IPS-NIHi7 (cell line): ENCODE measurements around the gene ARHGAP26.

Source experiments
- DNase-seq: peaks from one replicate; pipeline ENCODE4 v3.0.0; 2012; ENCODE audit warnings: mixed read lengths; ENCODE audit errors: extremely low spot score

Gene ARHGAP26

DNA sequence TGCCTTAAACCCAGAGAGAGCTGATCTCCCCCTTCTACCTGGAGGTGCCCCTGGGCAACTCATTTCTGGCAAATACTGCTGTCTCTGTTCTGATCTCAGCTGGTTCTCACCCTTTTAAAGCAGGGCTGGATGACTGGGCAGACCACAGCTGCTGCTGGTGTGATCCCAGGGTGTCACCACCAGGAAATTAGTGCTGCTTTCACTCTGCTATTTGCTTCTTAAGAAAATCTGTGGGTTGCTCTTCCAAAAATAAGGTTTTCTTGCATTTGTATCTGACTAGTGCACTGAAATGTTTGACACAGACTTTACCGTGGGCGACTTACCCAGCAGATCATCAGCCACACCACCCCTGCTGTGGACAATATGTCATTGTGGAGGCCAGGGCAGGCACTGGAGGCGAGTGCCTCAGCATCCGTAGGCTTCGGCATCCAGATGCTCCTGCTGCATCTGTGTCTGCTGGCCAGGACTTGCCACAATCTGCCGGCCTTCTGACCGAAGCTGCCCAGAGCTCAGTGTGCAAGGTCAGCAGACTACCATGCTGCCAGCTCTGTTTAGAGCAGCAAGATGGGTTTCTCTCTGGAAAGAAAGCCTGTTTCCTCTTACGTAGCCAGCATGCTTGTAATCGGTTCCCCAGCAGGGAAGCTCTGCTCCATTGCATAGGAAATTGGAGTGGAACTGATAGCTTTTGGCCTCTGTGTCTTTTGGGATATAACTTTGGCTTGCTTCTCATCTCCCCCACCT lies 13.6 kb downstream of the ARHGAP26 start:
- peak; percentile 34 for DNase-seq

- DNase-seq: no peak
Measured at GRCh38 chr5:142784401-142784955, 14.3 kb downstream of the ARHGAP26 start.

DNA sequence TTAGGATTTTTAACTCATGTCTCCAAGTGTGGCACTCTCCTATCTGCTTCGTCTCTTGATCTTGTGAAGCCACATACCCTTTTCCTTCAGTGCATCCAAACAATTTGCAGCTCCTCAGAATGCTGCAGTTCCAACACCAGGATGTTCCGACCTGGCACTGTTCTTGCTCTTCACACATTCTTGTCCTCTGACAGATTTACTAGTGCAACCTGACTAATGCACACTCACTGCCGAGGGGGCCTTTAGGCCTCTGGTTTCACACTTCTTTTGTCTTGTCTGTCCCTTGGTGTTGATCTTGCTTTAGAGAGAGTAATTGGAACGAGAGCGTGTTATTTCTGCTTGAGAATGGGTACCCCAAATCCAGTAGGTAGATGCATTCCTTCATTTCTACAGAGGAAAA lies 15.0 kb downstream of the ARHGAP26 start:
- no peak for DNase-seq

GRCh38 chr5:142789206-142789605 lies 19.0 kb downstream of the ARHGAP26 start:
- no peak for DNase-seq

DNA sequence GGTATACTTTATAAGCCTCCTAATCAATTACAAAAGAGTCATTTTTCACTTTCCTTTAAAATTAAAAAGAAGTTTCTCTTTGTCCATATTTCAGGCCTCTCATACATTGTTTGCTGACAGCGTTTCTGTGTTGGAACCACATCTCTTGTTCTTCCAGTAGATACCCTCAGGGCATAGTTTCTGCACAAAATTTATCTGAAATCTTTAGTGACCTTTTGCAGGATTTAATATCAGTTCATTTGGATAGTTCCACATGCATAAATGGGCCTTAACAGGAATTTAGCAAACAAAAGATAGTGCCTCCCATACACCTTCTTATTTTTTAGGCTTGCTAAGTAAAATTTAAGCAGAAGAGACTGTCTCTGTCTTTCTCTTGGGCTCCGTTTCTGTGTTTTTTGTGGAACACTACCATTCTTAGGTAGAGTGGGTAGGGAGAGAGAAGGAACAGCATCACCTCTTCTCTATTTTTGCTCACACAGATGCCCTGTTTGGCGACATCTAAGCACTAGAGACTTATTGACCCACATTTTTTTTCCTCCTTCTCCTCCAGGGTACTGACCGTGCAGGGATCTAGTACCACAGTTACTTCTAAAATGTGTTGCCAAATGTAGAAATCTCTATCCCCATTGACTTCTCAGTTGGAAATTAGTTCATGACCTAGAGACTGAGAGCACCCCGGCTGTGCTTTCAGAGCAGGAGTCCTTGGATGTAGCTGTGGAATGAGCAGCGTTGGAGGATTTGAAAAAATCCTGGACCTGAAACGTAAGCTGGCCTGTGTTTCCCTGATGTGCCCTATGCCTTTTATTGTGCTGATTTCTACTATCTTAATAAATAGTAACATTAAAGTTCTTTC lies 22.1 kb downstream of the ARHGAP26 start:
- DNase-seq: no peak

GRCh38 chr5:142792865-142793232 lies 22.7 kb downstream of the ARHGAP26 start:
- DNase-seq: no peak

DNA sequence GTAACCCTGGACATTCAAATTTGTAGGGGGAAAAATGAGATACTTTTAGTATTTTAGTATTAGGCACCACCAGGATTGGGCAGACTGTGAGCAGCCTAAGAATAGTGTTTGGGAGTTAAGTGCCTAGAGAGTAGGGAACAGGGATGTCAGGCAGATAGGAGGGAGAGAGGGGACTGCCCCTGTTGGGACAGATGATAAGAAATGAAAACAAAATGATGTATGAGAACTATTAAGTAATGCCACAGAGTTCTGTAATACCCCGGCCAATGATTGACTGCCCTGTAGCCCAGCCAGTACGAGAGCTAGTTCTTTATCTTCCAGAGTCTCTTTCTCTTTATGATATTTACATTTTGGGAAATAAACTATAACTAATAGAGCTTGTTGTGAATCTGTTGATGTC lies 24.4 kb downstream of the ARHGAP26 start:
- DNase-seq: no peak

DNA sequence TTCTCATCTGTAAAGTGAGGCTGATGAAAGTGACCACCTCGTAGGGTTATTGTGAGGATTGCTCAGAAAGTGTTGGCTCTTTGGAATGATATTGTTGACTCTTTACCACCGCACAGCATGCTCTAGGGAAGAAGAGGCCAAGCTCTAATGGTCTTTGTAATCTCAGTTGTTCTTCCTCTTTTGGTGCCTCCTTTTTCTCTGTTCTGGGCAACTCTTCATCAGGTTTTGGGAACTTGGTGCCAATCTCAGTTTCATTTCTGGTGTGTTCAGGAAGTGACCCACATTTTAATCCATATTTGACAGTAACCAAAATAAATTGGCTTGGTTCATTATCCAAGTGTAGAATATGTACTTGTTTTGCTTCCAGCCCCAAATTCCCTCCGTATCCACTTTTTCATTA lies 25.1 kb downstream of the ARHGAP26 start:
- DNase-seq: no peak

GRCh38 chr5:142796492-142797109 lies 26.4 kb downstream of the ARHGAP26 start:
- DNase-seq: no peak

DNA sequence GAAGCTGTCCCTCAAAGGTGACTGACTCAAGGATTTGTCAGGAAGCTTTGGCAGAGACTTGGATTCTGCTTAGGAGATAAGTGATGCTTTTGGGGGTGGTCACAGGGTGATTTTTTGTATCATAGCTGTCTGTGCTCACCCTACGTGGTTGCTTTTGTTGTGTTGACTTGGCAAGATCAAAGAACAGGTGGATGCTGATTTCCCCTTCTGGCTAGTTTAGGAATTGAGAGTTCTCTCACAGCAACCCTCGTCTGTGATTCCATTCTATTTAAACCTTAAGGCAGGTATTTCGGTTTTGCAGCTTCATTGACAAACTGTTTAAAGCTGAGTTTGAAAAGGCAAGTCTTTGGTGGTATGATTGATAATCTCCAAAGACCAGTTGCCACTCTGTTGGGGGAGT lies 27.2 kb downstream of the ARHGAP26 start:
- DNase-seq: peak; percentile 40

GRCh38 chr5:142798099-142798770 lies 28.1 kb downstream of the ARHGAP26 start:
- DNase-seq: no peak

DNA sequence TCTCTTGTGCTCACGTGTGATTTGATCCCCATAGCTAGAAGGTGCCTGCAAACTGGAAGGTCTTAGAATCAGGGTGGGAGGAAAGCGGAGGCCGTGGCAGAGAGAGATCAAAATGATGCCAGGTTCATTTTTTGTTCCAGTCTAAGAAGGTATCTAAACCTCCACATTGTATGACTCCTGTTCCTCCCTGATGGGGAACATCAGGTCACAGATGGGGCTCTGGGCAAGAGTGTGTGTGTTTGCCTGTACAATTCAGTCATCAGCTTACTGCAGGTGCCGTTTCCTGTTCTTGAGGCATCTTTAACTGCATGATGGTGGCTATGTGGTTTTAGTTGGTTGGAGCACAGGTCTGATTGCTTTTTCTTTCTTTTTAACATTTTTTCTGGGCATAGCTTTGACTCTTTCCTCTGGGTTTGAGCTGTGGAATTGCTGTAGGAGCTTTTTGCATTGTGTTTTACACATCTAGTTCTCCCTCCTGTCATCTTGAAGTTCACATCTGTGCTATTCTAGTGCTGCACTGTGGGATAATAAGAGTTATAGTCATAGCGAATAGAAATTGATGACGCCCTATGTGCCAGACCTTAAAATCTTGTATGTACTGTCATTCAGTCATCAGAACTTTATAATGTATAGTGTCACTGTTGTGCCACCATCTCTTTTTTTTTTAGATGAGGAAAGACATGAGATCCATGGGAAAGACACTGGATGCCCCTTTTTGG lies 30.8 kb downstream of the ARHGAP26 start:
- no peak for DNase-seq

GRCh38 chr5:142801495-142801871 lies 31.3 kb downstream of the ARHGAP26 start:
- no peak for DNase-seq

DNA sequence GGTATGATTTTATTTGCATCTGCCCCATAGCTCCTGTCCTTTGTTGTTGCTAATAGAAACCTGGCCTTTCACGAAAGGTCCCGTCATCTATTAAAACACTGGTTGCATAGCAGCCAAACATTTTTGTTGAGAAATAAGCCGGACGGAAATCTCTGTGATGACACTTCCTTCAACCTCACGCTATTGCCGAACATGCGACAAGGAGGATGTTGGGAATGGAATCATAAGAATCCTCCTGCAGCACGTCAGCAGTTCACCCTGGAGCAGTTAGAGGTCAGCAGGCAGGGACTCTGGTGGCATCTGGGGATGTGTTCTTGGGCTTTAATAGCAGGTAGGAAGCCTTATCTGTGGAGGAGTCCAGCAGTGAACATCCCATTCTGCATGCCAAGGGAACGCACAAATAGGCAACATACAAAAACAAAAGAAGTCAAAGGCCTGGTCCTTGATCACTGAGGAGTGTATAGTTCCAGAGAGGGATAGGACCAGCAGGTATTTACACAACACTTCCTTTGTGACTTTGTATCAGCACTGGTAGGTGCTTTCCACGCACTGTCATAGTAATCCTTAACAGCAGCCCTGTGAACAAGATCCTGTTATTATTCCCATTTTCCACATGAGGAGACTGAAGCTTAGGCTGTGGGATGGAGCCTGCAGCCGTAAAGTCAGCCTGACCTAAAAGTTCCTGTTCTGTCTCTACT lies 33.4 kb downstream of the ARHGAP26 start:
- no peak for DNase-seq

DNA sequence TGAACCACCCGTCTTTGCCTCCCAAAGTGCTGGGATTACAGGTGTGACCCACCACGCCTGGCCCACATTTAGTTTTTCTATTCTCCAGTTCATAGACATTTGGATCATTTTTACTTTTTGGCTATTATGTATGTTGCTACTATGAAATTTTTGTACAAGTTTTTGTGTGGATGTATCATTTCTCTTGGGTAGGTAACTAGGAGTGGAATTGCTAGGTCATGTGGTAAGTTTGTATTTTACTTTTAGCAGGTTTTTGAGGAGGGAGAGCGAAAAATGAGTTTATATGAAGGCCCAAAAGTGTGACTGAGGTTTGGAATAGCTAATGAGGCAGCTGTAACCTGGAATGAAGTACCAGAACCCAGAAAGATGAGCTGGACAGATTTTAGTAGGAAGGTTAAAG lies 35.2 kb downstream of the ARHGAP26 start:
- DNase-seq: no peak

DNA sequence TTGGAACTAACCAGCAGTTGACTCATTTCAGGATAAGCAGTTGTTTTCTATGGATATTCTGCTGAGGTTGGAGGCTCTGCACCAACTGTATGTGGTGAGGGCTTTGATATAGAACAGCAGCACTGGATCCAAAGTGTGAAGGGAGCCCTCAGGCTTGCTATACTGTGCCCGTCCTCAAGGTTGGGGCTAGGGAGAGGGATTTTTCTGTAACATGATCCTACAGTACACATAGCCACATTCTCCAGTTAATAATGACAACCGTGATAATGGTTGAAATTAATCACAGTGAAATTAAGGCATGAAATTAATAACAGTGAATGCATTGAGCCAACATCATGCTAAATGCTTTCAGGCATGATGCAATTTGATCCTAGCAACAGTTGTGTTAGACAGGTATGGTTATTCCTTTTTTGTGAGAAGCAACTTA lies 36.7 kb downstream of the ARHGAP26 start:
- no peak for DNase-seq

DNA sequence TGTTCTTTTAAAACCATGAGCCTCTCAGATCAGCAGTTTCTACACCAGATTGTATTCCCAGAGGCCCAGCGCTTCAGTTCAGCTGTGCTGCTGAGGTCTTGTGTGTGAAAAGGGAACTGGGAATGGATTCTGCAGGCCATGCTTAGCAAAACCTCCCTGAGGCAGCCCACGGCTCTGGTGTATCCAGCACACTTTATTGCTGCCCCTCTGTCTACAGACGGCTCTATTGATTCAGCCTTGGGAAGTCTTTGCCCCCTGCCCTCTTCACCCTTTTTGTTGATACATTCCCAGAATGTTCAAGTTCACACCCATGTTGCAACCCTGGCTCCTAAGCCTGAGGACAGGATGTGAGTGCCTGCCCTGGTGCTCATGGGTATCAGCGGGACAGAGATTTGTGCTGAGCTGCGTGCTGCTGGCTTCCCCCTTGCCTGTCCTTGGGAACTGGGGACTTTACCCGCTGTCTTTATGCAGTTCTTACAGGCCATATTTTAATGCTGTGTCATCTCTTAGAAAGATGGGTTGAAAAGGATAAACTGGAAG lies 37.3 kb downstream of the ARHGAP26 start:
- DNase-seq: peak; percentile 27

DNA sequence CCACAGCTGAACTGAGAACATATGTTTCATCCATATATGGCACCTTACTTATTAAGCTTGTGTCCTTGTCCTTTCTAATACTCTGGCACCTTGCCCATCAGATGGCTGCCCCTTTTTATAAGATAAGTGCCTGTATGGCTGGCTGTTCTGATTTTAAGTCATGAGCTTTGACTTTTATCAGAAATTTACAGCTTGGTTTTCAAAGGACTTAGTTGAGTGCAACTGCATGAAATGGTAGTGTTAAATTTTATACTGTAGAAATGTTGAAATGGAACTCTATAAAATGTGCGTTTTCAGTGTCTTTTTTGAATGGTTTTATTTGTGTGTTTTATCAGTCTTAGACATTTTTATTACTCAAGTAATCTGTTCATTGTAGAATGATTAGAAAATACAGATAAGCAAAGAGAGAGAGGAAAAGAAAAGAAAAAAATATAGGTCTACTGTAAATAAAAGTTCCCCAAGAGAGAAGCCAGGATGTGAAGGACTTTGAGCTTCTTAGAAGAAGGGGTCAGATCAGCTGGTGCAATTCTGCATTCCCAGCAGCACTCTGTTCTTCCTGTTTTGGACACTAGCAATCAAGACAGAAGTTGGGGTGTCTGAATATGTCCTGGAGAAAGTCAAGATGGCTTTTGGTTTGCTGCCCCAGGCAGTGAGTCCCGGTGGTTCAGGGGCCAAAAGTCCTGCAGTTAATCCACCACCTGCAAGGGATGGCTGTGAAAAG lies 38.9 kb downstream of the ARHGAP26 start:
- DNase-seq: no peak

- DNase-seq: no peak
Measured at GRCh38 chr5:142810081-142810480, 39.9 kb downstream of the ARHGAP26 start.
